GM06990 (cell line): ENCODE data around the gene AQP5.

Experiments used
- DNase-seq: peaks from one replicate; pipeline ENCODE4 v3.0.0-alpha.2; 2011; ENCODE audit not compliant: insufficient read length; ENCODE audit errors: extremely low read depth
- H3K27me3 ChIP-seq: replicated peaks from 2 replicates; pipeline ENCODE4 v1.6.0; 2011; ENCODE audit warnings: low read length; ENCODE audit not compliant: control insufficient read depth, insufficient read depth
- H3K36me3 ChIP-seq: 2 replicates; pipeline ENCODE4 v1.5.1; 2011; ENCODE audit warnings: low read length; ENCODE audit not compliant: control insufficient read depth, insufficient read depth
- H3K4me3 ChIP-seq: replicated peaks from 2 replicates; pipeline ENCODE4 v1.5.1; 2011; ENCODE audit warnings: low read depth, mild to moderate bottlenecking, control low read depth, low read length
- CTCF ChIP-seq: IDR thresholded peaks from 2 replicates; pipeline ENCODE4 v1.5.1; 2011; ENCODE audit warnings: low read length, control low read depth, mild to moderate bottlenecking, inconsistent platforms; ENCODE audit not compliant: insufficient read depth, poor library complexity, severe bottlenecking

AQP5 gene

GRCh38 chr12:49923035-49923644 lies 38.5 kb upstream of the AQP5 start:
- no peak for TF ChIP-seq CTCF
- Histone ChIP-seq H3K27me3 (no peaks in the 10 kb centered on the region; the same call in 1 of the 2 replicates), H3K36me3 (no peaks in the 10 kb centered on the region), H3K4me3 (no peak overlapping the region)
- no peak for DNase-seq

GRCh38 chr12:49923880-49924556 lies 37.7 kb upstream of the AQP5 start:
- Histone ChIP-seq H3K4me3 (no peak overlapping the region), H3K36me3 (no peaks in the 10 kb centered on the region), H3K27me3 (no peaks in the 10 kb centered on the region; the same call in 1 of the 2 replicates)
- TF ChIP-seq CTCF, result no peak
- DNase-seq, result no peak

GRCh38 chr12:49924628-49925246 lies 36.9 kb upstream of the AQP5 start:
- H3K27me3 ChIP-seq, result no peaks in the 10 kb centered on the region; the same call in 1 of the 2 replicates
- H3K36me3 ChIP-seq, result no peaks in the 10 kb centered on the region
- H3K4me3 ChIP-seq, result no peak overlapping the region
- no peak for DNase-seq
- TF ChIP-seq CTCF, result no peak

- no peaks in the 10 kb centered on the region for H3K36me3 ChIP-seq
- H3K4me3 ChIP-seq, result no peak overlapping the region
- no peaks in the 10 kb centered on the region; the same call in 1 of the 2 replicates for H3K27me3 ChIP-seq
- TF ChIP-seq CTCF, result no peak
- no peak for DNase-seq
These were observed 36.1 kb upstream of the AQP5 start for GRCh38 chr12:49925433-49926204.

- Histone ChIP-seq H3K4me3 (no peak overlapping the region), H3K36me3 (no peaks in the 10 kb centered on the region), H3K27me3 (no peaks in the 10 kb centered on the region)
- no peak for DNase-seq
- TF ChIP-seq CTCF, result no peak
These were observed 33.2 kb upstream of the AQP5 start for GRCh38 chr12:49928471-49928870.
